GM21360 (cell line): ENCODE measurements around the gene LSM12.

Experiments
- ATAC-seq: cut with Tn5 transposase; IDR thresholded peaks from one replicate; pipeline ENCODE4 v1.9.1; 2021; ENCODE audit warnings: mild to moderate bottlenecking, moderate library complexity; ENCODE audit not compliant: unreplicated experiment

The LSM12 gene

GRCh38 chr17:44095647-44096496 is 29.4 kb upstream of the LSM12 start:
- no peak for ATAC-seq

- ATAC-seq: no peak
These were observed 28.8 kb upstream of the LSM12 start for GRCh38 chr17:44095388-44095646.

GRCh38 chr17:44094701-44095387 is 28.4 kb upstream of the LSM12 start:
- no peak for ATAC-seq

GRCh38 chr17:44093231-44093900 is 26.9 kb upstream of the LSM12 start:
- ATAC-seq: no peak

GRCh38 chr17:44092051-44092450 is 25.6 kb upstream of the LSM12 start:
- no peak for ATAC-seq

- no peak for ATAC-seq
These were observed 24.9 kb upstream of the LSM12 start for GRCh38 chr17:44091200-44091997.

- no peak for ATAC-seq
These were observed 21.8 kb upstream of the LSM12 start for GRCh38 chr17:44088254-44088653.

GRCh38 chr17:44087319-44087718 is 20.8 kb upstream of the LSM12 start:
- ATAC-seq: no peak

- no peak for ATAC-seq
These were observed 20.2 kb upstream of the LSM12 start for GRCh38 chr17:44086364-44087311.

- ATAC-seq: no peak
These were observed 19.4 kb upstream of the LSM12 start for GRCh38 chr17:44085908-44086307.

- ATAC-seq: no peak
These were observed 18.4 kb upstream of the LSM12 start for GRCh38 chr17:44084921-44085320.

- ATAC-seq: no peak
These were observed 17.7 kb upstream of the LSM12 start for GRCh38 chr17:44084131-44084538.

GRCh38 chr17:44083250-44083849 is 16.9 kb upstream of the LSM12 start:
- ATAC-seq: no peak

- ATAC-seq: no peak
These were observed 15.9 kb upstream of the LSM12 start for GRCh38 chr17:44082256-44082927.

GRCh38 chr17:44081681-44082080 is 15.2 kb upstream of the LSM12 start:
- no peak for ATAC-seq

- ATAC-seq: no peak
These were observed 13.7 kb upstream of the LSM12 start for GRCh38 chr17:44079877-44080821.

GRCh38 chr17:44078412-44078811 is 11.9 kb upstream of the LSM12 start:
- no peak for ATAC-seq

- ATAC-seq: no peak
These were observed 11.1 kb upstream of the LSM12 start for GRCh38 chr17:44077595-44077909.
